Esophagus (tissue), 2 donors: ENCODE data around the gene DSG2. TPM values are rescaled to one million over a fixed set of nuclear protein-coding genes. Genes with fewer than 3 reads are reported as not detected.

Experiments used
- H3K27ac ChIP-seq, 2 donors: one replicate each; pipeline ENCODE4 v1.5.1; 2013; ENCODE audit warnings: low read depth in 2 of 2, mild to moderate bottlenecking in 2 of 2, inconsistent platforms in 1 of 2, low read length in 1 of 2, moderate library complexity in 1 of 2
- H3K27me3 ChIP-seq, 2 donors: one replicate each; pipeline ENCODE4 v1.6.1; 2013; ENCODE audit warnings: low read length in 2 of 2, control low read depth in 1 of 2, mild to moderate bottlenecking in 1 of 2; ENCODE audit not compliant: insufficient read depth in 2 of 2, control insufficient read depth in 1 of 2
- H3K36me3 ChIP-seq, 2 donors: one replicate each; pipeline ENCODE4 v1.6.1; 2013; ENCODE audit warnings: low read length in 1 of 2; ENCODE audit not compliant: control insufficient read depth in 2 of 2, insufficient read depth in 2 of 2
- H3K4me1 ChIP-seq, 2 donors: one replicate each; pipeline ENCODE4 v1.6.1; 2013; ENCODE audit warnings: low read length in 1 of 2; ENCODE audit not compliant: control insufficient read depth in 2 of 2, insufficient read depth in 2 of 2
- H3K4me3 ChIP-seq, 2 donors: one replicate each; pipeline ENCODE4 v1.5.1; 2013; ENCODE audit warnings: low read length in 2 of 2, mild to moderate bottlenecking in 2 of 2, low read depth in 1 of 2, moderate library complexity in 1 of 2
- H3K9me3 ChIP-seq, 2 donors: one replicate each; pipeline ENCODE4 v1.6.1; 2013; ENCODE audit warnings: mild to moderate bottlenecking in 2 of 2, low read depth in 1 of 2, low read length in 1 of 2, moderate library complexity in 1 of 2; ENCODE audit not compliant: control insufficient read depth in 2 of 2, insufficient read depth in 1 of 2
- WGBS, 2 donors: extraction: QIAGEN DNeasy Blood & Tissue Kit; methylation state at CpG; one replicate each; pipeline ENCODE4 v1.1.7; 2013; 5-methylcytosine and 5-hydroxymethylcytosine counted together
- polyA plus RNA-seq, 2 donors: library from polyadenylated mRNA; stranded (reverse); fragments of 200-250 nt; gene quantifications; one replicate each; pipeline ENCODE4 v1.2.3, GENCODE V29; 2013
- donor health status: healthy with polysubstance abuse.
- donor health status: Bipolar disorder and iron deficiency.

Gene DSG2
- polyA plus RNA-seq, 2 donors = 3.2 to 5.8 TPM

DNA sequence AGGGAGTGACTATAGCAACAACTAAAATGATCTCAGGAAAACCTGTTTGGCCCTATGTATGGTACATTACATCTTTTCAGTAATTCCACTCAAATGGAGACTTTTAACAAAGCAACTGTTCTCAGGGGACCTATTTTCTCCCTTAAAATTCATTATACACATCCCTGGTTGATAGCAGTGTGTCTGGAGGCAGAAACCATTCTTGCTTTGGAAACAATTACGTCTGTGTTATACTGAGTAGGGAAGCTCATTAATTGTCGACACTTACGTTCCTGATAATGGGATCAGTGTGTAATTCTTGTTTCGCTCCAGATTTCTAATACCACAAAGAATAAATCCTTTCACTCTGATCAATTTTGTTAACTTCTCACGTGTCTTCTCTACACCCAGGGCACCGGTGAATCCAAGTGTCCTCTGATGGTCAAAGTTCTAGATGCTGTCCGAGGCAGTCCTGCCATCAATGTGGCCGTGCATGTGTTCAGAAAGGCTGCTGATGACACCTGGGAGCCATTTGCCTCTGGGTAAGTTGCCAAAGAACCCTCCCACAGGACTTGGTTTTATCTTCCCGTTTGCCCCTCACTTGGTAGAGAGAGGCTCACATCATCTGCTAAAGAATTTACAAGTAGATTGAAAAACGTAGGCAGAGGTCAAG lies 94.7 kb downstream of the DSG2 start:
- H3K27me3 ChIP-seq = no peaks in the 10 kb centered on the region
- no peaks in the 10 kb centered on the region for H3K4me1 ChIP-seq
- no peak overlapping the region for H3K27ac ChIP-seq
- 85% methylated on average over 10 of the region's 10 CpGs for WGBS, 2 donors
- no peak overlapping the region for H3K4me3 ChIP-seq
- no peaks in the 10 kb centered on the region for H3K9me3 ChIP-seq
- H3K36me3 ChIP-seq = no peaks in the 10 kb centered on the region

DNA sequence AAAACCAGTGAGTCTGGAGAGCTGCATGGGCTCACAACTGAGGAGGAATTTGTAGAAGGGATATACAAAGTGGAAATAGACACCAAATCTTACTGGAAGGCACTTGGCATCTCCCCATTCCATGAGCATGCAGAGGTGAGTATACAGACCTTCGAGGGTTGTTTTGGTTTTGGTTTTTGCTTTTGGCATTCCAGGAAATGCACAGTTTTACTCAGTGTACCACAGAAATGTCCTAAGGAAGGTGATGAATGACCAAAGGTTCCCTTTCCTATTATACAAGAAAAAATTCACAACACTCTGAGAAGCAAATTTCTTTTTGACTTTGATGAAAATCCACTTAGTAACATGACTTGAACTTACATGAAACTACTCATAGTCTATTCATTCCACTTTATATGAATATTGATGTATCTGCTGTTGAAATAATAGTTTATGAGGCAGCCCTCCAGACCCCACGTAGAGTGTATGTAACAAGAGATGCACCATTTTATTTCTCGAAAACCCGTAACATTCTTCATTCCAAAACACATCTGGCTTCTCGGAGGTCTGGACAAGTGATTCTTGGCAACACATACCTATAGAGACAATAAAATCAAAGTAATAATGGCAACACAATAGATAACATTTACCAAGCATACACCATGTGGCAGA lies 97.3 kb downstream of the DSG2 start:
- WGBS, 2 donors = 80 to 85% methylated on average over 5 of the region's 5 CpGs
- H3K4me1 ChIP-seq = no peaks in the 10 kb centered on the region
- H3K36me3 ChIP-seq = no peaks in the 10 kb centered on the region
- no peaks in the 10 kb centered on the region for H3K9me3 ChIP-seq
- H3K4me3 ChIP-seq = no peak overlapping the region
- no peak overlapping the region for H3K27ac ChIP-seq
- H3K27me3 ChIP-seq = no peaks in the 10 kb centered on the region

- no peak overlapping the region for H3K4me3 ChIP-seq
- H3K9me3 ChIP-seq = no peaks in the 10 kb centered on the region
- H3K27me3 ChIP-seq = no peaks in the 10 kb centered on the region
- H3K36me3 ChIP-seq = no peaks in the 10 kb centered on the region
- H3K27ac ChIP-seq = no peak overlapping the region
- no peaks in the 10 kb centered on the region for H3K4me1 ChIP-seq
- 87 to 88% methylated on average over 9 of the region's 9 CpGs for WGBS, 2 donors
Measured at GRCh38 chr18:31596081-31596872, 98.3 kb downstream of the DSG2 start.

DNA sequence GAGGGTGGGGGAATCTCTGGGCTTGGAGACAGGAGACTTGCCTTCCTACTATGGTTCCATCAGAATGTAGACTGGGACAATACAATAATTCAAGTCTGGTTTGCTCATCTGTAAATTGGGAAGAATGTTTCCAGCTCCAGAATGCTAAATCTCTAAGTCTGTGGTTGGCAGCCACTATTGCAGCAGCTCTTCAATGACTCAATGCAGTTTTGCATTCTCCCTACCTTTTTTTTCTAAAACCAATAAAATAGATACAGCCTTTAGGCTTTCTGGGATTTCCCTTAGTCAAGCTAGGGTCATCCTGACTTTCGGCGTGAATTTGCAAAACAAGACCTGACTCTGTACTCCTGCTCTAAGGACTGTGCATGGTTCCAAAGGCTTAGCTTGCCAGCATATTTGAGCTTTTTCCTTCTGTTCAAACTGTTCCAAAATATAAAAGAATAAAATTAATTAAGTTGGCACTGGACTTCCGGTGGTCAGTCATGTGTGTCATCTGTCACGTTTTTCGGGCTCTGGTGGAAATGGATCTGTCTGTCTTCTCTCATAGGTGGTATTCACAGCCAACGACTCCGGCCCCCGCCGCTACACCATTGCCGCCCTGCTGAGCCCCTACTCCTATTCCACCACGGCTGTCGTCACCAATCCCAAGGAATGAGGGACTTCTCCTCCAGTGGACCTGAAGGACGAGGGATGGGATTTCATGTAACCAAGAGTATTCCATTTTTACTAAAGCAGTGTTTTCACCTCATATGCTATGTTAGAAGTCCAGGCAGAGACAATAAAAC lies 100.2 kb downstream of the DSG2 start:
- H3K4me1 ChIP-seq = no peaks in the 10 kb centered on the region
- 92 to 94% methylated on average over 13 of the region's 13 CpGs for WGBS, 2 donors
- no peaks in the 10 kb centered on the region for H3K36me3 ChIP-seq
- H3K27ac ChIP-seq = no peak overlapping the region
- no peak overlapping the region for H3K4me3 ChIP-seq
- no peaks in the 10 kb centered on the region for H3K9me3 ChIP-seq
- no peaks in the 10 kb centered on the region for H3K27me3 ChIP-seq

Other genes with a start within 250 kb of the DSG2 start
- gene DSG1, start 180.0 kb upstream of the DSG2 start, polyA plus RNA-seq = 1 to 10 TPM; 8.4 to 8.9 TPM
- under 1 TPM in 1 of 2 donors, not detected in 1; 0.01 TPM for gene DSG4, start 121.4 kb upstream of the DSG2 start, polyA plus RNA-seq
- gene DSG3, start 50.4 kb upstream of the DSG2 start, polyA plus RNA-seq = 100 to 1,000 TPM; 130 to 305 TPM
- under 1 TPM; 0.13 to 0.16 TPM for gene TTR, start 93.7 kb downstream of the DSG2 start, polyA plus RNA-seq
- 1 to 10 TPM; 1.2 to 2.4 TPM for gene B4GALT6, start 186.4 kb downstream of the DSG2 start, polyA plus RNA-seq